ENCODE data around the gene HK2.

GRCh38 chr2:74911061-74911460 lies 77.1 kb downstream of the HK2 start:
- no peak for TF ChIP-seq CTCF (conservative IDR thresholded peaks at IDR 0.05; ENCODE audit: low read length)
- TF ChIP-seq EZH2phosphoT487 (IDR thresholded peaks at IDR 0.05; ENCODE audit: borderline replicate concordance) = no peak

Measured in Loucy (cell line).